ENCODE measurements around the gene CABP4.

Gene CABP4

GRCh38 chr11:67433536-67434394 is 21.4 kb upstream of the CABP4 start:
- Histone ChIP-seq H3K23ac (ENCODE audit: low read length in 2 of 2) (no peak overlapping the region), H3K9me3 (ENCODE audit: control insufficient read depth, low read length) (no peaks in the 10 kb centered on the region)

GRCh38 chr11:67434395-67434881 is 20.7 kb upstream of the CABP4 start:
- Histone ChIP-seq H2AFZ (ENCODE audit: low read depth, low read length) (no peak overlapping the region), H2BK120ac (ENCODE audit: low read depth, low read length) (no peak overlapping the region), H2AK5ac (ENCODE audit: low read length, severe bottlenecking) (peak overlapping the region; percentile 41), H3K4ac (ENCODE audit: low read depth in 1 of 2, low read length in 2 of 2) (no peak overlapping the region), H3K4me2 (ENCODE audit: low read length, poor library complexity, severe bottlenecking) (no peak overlapping the region), H3K18ac (ENCODE audit: low read depth in 1 of 2, low read length in 2 of 2) (no peak overlapping the region), H3K27ac (ENCODE audit: low read length, poor library complexity, severe bottlenecking) (no peak overlapping the region), H2BK12ac (ENCODE audit: low read length in 2 of 2) (no peak overlapping the region), H4K91ac (ENCODE audit: low read length) (no peak overlapping the region), H3K23ac (ENCODE audit: low read length in 2 of 2) (no peak overlapping the region), H3K14ac (ENCODE audit: low read length in 2 of 2) (no peak overlapping the region), H3K4me1 (ENCODE audit: control insufficient read depth, insufficient read depth, low read depth, low read length) (peaks cover 46% of the 10 kb centered on the region), H3K36me3 (ENCODE audit: control insufficient read depth in 1 of 2, insufficient read depth in 2 of 2, low read depth in 1 of 2, low read length in 2 of 2) (peaks cover 69 to 86% of the 10 kb centered on the region in 2 experiments), H3K9ac (ENCODE audit: low read length) (no peak overlapping the region), H3K9me3 (ENCODE audit: control insufficient read depth, low read length) (no peaks in the 10 kb centered on the region), H3K27me3 (ENCODE audit: control insufficient read depth in 1 of 2, insufficient read depth in 1 of 2, low read length in 2 of 2) (no peaks in the 10 kb centered on the region), H2BK5ac (ENCODE audit: low read depth, low read length, poor library complexity, severe bottlenecking) (no peak overlapping the region), H3K79me1 (replicated peaks; ENCODE audit: low read length, poor library complexity, severe bottlenecking) (peaks cover 40% of the 10 kb centered on the region), H4K8ac (ENCODE audit: low read length) (no peak overlapping the region), H2BK15ac (ENCODE audit: low read depth, poor library complexity, severe bottlenecking) (no peak overlapping the region), H3K4me3 (ENCODE audit: insufficient read depth in 1 of 2, low read depth in 1 of 2, low read length in 2 of 2) (no peak overlapping the region)
- no peak for DNase-seq
- 92% methylated on average over 23 of the region's 23 CpGs for WGBS

More at GRCh38 chr11:67433536-67434394, 21.4 kb upstream of the CABP4 start:
- H3K36me3 ChIP-seq (ENCODE audit: control insufficient read depth in 1 of 2, insufficient read depth in 2 of 2, low read depth in 1 of 2, low read length in 2 of 2): peaks cover 62 to 79% of the 10 kb centered on the region in 2 experiments
- H2BK120ac ChIP-seq (ENCODE audit: low read depth, low read length): no peak overlapping the region
- H3K4me3 ChIP-seq (ENCODE audit: insufficient read depth in 1 of 2, low read depth in 1 of 2, low read length in 2 of 2): no peak overlapping the region
- H3K9ac ChIP-seq (ENCODE audit: low read length): no peak overlapping the region
- H3K4ac ChIP-seq (ENCODE audit: low read depth in 1 of 2, low read length in 2 of 2): no peak overlapping the region
- DNase-seq: no peak
- H4K91ac ChIP-seq (ENCODE audit: low read length): no peak overlapping the region
- no peak overlapping the region for H2AFZ ChIP-seq (ENCODE audit: low read depth, low read length)
- no peak overlapping the region for H4K8ac ChIP-seq (ENCODE audit: low read length)
- no peak overlapping the region for H2BK5ac ChIP-seq (ENCODE audit: low read depth, low read length, poor library complexity, severe bottlenecking)
- H3K4me2 ChIP-seq (ENCODE audit: low read length, poor library complexity, severe bottlenecking): no peak overlapping the region
- H3K27me3 ChIP-seq (ENCODE audit: control insufficient read depth in 1 of 2, insufficient read depth in 1 of 2, low read length in 2 of 2): no peaks in the 10 kb centered on the region
- 92% methylated on average over 22 of the region's 22 CpGs for WGBS
- H3K4me1 ChIP-seq (ENCODE audit: control insufficient read depth, insufficient read depth, low read depth, low read length): peaks cover 46% of the 10 kb centered on the region
- H3K27ac ChIP-seq (ENCODE audit: low read length, poor library complexity, severe bottlenecking): no peak overlapping the region
- H3K18ac ChIP-seq (ENCODE audit: low read depth in 1 of 2, low read length in 2 of 2): no peak overlapping the region
- no peak overlapping the region for H3K14ac ChIP-seq (ENCODE audit: low read length in 2 of 2)
- H2AK5ac ChIP-seq (ENCODE audit: low read length, severe bottlenecking): peak overlapping the region; percentile 41
- peaks cover 40% of the 10 kb centered on the region for H3K79me1 ChIP-seq (replicated peaks; ENCODE audit: low read length, poor library complexity, severe bottlenecking)
- no peak overlapping the region for H2BK15ac ChIP-seq (ENCODE audit: low read depth, poor library complexity, severe bottlenecking)
- H2BK12ac ChIP-seq (ENCODE audit: low read length in 2 of 2): no peak overlapping the region

- Histone ChIP-seq H3K14ac (ENCODE audit: low read length in 2 of 2) (no peak overlapping the region), H3K9me3 (ENCODE audit: control insufficient read depth, low read length) (no peaks in the 10 kb centered on the region), H2BK5ac (ENCODE audit: low read depth, low read length, poor library complexity, severe bottlenecking) (no peak overlapping the region), H3K4me3 (ENCODE audit: insufficient read depth in 1 of 2, low read depth in 1 of 2, low read length in 2 of 2) (no peak overlapping the region), H3K23ac (ENCODE audit: low read length in 2 of 2) (no peak overlapping the region), H3K18ac (ENCODE audit: low read depth in 1 of 2, low read length in 2 of 2) (no peak overlapping the region), H2AK5ac (ENCODE audit: low read length, severe bottlenecking) (peak overlapping the region; percentile 92), H2BK15ac (ENCODE audit: low read depth, poor library complexity, severe bottlenecking) (no peak overlapping the region), H3K27ac (ENCODE audit: low read length, poor library complexity, severe bottlenecking) (peak overlapping the region; percentile 69), H4K91ac (ENCODE audit: low read length) (no peak overlapping the region), H3K79me1 (replicated peaks; ENCODE audit: low read length, poor library complexity, severe bottlenecking) (peaks cover 40% of the 10 kb centered on the region), H3K4me1 (ENCODE audit: control insufficient read depth, insufficient read depth, low read depth, low read length) (peaks cover 52% of the 10 kb centered on the region), H4K8ac (ENCODE audit: low read length) (no peak overlapping the region), H3K4ac (ENCODE audit: low read depth in 1 of 2, low read length in 2 of 2) (no peak overlapping the region), H2BK12ac (ENCODE audit: low read length in 2 of 2) (no peak overlapping the region), H3K9ac (ENCODE audit: low read length) (no peak overlapping the region), H3K36me3 (ENCODE audit: control insufficient read depth in 1 of 2, insufficient read depth in 2 of 2, low read depth in 1 of 2, low read length in 2 of 2) (peaks cover 74 to 89% of the 10 kb centered on the region in 2 experiments), H3K4me2 (ENCODE audit: low read length, poor library complexity, severe bottlenecking) (no peak overlapping the region), H2AFZ (ENCODE audit: low read depth, low read length) (no peak overlapping the region), H3K27me3 (ENCODE audit: control insufficient read depth in 1 of 2, insufficient read depth in 1 of 2, low read length in 2 of 2) (no peaks in the 10 kb centered on the region), H2BK120ac (ENCODE audit: low read depth, low read length) (no peak overlapping the region)
- 91% methylated on average over 25 of the region's 26 CpGs for WGBS
- no peak for DNase-seq
These were observed 20.0 kb upstream of the CABP4 start for GRCh38 chr11:67435031-67435726.

All from mesenchymal stem cell (in vitro differentiated cells and primary cell).